Neural progenitor cell (in vitro differentiated cells): ENCODE data around the gene C15orf40.

ENCODE experiments used
- EZH2 ChIP-seq: fragments of 200-600 bp; sonication (generic); IDR thresholded peaks from 2 replicates; pipeline ENCODE4 v1.6.1; 2017; ENCODE audit warnings: antibody characterized with exemption, mild to moderate bottlenecking, moderate library complexity
- EZH2phosphoT487 ChIP-seq: fragments of 200-600 bp; sonication (generic); IDR thresholded peaks from 2 replicates; pipeline ENCODE4 v1.6.1; 2017; ENCODE audit warnings: antibody characterized with exemption
- TF ChIP-seq, protein P1 (sequence below): fragments of 200-600 bp; sonication (generic); IDR thresholded peaks from 2 replicates; pipeline ENCODE4 v1.5.1; 2017; ENCODE audit warnings: antibody characterized with exemption, mild to moderate bottlenecking

DNA sequence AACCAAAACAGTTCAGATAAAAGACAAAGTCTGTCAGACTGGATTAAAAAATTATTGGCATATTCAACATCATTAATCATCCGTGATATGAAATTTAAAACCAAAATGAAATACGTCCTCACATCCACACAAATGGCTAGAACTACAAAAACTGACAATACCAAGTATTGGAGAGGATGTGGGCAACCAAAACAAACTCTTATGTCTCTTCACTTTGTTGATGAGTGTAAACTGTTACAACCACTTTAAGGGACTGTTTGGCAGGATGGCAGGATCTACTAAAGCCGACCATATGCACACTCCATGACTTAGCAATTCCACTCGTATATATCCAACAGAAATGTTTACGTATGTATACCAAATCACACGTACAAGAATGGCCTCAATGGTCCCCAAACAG lies 24.8 kb upstream of the C15orf40 start:
- TF ChIP-seq, protein P1, sequence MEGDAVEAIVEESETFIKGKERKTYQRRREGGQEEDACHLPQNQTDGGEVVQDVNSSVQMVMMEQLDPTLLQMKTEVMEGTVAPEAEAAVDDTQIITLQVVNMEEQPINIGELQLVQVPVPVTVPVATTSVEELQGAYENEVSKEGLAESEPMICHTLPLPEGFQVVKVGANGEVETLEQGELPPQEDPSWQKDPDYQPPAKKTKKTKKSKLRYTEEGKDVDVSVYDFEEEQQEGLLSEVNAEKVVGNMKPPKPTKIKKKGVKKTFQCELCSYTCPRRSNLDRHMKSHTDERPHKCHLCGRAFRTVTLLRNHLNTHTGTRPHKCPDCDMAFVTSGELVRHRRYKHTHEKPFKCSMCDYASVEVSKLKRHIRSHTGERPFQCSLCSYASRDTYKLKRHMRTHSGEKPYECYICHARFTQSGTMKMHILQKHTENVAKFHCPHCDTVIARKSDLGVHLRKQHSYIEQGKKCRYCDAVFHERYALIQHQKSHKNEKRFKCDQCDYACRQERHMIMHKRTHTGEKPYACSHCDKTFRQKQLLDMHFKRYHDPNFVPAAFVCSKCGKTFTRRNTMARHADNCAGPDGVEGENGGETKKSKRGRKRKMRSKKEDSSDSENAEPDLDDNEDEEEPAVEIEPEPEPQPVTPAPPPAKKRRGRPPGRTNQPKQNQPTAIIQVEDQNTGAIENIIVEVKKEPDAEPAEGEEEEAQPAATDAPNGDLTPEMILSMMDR: no peak
- TF ChIP-seq EZH2phosphoT487: no peak
- no peak for TF ChIP-seq EZH2
